GM19239 (cell line): ENCODE results near the gene CPT2.
A peak's percentile ranks its signal among the peaks of the same experiment; 100 is the strongest.

Experiments used
- DNase-seq: peaks from one replicate; pipeline ENCODE4 v3.0.0; 2011; ENCODE audit warnings: low spot score; ENCODE audit not compliant: insufficient read length
- FAIRE-seq: peaks from 2 replicates; lab custom pipeline; 2011; peaks lifted over from hg19 to GRCh38; lab: Jason Lieb, UNC

CPT2 gene

DNA sequence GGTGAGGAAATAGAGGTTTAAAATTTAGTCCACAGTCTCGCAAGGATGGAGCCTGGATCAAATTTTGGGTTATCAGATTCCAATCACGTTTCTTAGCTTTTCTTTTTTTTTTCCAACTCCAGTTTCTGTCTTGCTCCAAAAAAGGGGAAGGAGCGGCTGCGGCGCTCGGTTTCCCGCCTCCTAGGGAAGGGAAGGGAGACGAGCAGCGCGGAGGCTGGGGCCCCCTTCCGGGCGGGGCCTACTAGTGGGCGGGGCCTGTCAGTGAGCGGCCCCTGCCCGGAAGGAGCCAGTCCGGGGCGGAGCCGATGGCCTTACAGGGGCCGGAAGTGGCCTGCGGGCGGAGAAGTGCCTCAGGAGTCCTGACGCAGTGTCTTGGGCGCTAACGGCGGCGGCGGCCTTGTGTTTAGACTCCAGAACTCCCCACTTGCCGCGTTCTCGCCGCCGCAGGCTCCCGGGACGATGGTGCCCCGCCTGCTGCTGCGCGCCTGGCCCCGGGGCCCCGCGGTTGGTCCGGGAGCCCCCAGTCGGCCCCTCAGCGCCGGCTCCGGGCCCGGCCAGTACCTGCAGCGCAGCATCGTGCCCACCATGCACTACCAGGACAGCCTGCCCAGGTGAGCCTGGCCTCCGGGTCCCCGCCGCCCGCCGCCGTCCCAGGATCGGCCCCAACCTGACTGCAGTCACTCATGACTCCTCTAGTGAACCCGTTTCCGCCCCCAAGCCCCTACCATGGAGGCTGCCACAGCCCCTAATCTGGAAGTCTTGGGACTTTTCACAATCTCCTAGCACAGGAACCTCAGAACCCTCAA lies at the start of gene CPT2:
Gene CPT2, plus strand, starts transcription at position 340 of the 806 bp plus-strand sequence. Its CDS starts 120 bp downstream, at position 460.
- FAIRE-seq (peak; percentile 76), DNase-seq (peak; percentile 97)

GRCh38 chr1:53147174-53147573 lies 49.5 kb upstream of the CPT2 start:
- DNase-seq = no peak
- FAIRE-seq = no peak

DNA sequence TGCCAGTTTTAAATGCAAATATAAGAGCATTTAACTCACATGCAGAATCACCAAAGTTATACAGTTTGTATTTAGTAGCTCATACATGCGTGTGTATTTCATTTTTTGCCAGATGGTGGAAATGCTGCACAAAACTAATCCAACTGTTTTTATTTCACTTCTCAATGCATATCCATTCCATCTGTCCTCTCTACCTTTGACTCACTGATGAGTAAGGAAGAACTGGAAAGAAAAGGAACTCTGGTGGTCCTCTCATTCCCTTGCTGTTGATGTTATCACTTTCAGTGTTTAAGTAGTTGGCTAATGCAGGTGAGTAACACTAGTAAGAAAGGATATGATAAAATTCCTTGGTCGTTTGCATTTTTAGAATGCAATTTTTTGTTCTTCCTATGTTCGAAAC lies 48.5 kb upstream of the CPT2 start:
- DNase-seq (no peak), FAIRE-seq (no peak)

- FAIRE-seq (no peak), DNase-seq (no peak)
These were observed 42.9 kb upstream of the CPT2 start for GRCh38 chr1:53153752-53154151.

GRCh38 chr1:53154859-53155438 lies 41.7 kb upstream of the CPT2 start:
- FAIRE-seq (no peak), DNase-seq (no peak)

DNA sequence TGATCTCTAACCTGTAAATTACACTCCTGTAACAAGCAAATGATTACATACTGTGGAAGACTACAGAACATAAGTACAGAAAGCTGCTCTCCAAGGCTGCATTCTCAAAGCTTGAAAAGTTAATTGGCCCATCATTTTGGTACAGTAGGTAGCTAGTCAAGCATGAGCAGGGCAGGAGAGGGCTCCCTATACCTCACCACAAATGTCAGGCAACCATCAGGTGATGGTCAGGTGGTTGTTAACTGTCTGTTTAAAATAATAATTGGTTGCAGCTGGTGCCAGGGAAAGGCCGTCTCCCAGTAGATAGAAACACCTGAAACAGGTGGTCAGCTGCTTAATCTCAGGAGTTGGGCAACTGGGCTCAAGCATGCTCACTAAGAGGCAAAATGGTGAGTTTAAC lies 41.1 kb upstream of the CPT2 start:
- no peak for DNase-seq
- FAIRE-seq = no peak

- no peak for FAIRE-seq
- no peak for DNase-seq
These were observed 40.7 kb upstream of the CPT2 start for GRCh38 chr1:53155945-53156344.

GRCh38 chr1:53156783-53157182 lies 39.8 kb upstream of the CPT2 start:
- no peak for DNase-seq
- no peak for FAIRE-seq

- no peak for FAIRE-seq
- no peak for DNase-seq
These were observed 37.7 kb upstream of the CPT2 start for GRCh38 chr1:53158900-53159299.

- FAIRE-seq (no peak), DNase-seq (no peak)
These were observed 35.7 kb upstream of the CPT2 start for GRCh38 chr1:53160924-53161378.

DNA sequence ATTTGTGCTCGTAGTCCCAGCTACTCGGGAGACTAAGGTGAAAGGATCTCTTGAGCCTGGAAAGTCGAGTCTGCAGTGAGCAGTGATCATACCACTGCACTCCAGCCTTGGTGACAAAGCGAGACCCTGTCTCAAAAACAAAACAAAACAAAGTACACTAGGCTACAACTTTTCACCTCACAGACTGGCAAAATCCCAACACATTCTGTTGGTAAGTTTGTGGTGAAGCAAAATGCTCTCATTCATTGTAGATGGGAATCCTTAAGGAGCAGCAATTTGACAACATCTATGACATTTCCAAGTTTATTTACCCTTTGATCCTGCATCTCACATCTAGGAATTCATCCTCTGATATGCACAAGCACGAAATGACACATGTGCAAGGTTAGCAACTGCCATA lies 34.0 kb upstream of the CPT2 start:
- DNase-seq (no peak), FAIRE-seq (no peak)

DNA sequence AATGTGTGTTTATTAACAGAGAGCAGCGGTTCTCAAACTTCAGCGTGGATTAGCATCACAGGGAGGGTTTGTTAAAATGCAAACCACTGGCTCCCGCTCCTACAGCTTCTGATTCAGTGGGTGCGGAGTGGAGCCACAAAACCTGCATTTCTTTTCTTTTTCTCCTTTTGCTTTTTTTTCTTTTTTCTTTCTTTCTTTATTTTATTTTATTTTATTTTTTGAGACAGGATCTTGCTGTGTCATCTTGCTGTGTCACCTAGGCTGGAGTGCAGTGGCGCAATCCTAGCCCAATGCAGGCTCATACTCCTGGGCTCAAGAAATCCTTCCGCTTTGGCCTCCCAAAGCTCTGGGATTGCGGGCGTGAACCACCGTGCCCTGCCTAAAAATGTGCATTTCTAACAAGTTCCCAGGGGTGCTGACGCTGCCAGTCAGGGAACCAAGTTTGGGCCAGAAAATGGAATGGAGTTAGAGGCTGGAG lies 33.3 kb upstream of the CPT2 start:
- FAIRE-seq (no peak), DNase-seq (no peak)

DNA sequence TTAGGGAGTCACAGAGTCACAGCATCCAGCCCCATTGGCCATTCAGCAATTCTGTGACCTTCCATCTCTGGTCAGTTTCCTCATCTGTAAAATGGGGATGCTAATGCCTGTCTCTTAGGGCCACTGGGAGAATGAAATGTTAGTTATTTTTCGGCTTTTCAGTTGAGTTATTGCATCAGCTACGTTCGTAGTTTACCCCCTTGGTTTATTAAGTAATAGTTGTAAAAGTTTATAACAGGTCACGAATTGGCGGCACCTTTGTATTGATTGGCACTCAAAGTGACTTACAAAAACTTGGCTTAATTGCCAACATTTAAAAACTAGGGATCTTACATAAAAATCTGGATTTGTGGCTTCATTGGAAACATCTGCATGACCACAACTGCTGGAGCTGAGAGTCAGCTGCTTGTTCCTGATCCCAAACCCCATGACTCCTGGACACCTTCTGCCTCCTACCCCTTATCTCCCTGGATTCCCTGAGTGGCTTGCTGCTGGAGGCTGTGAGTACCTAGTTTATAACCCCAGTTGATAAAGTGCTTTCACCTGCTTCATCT lies 31.1 kb upstream of the CPT2 start:
- FAIRE-seq (no peak), DNase-seq (no peak)

- DNase-seq (no peak), FAIRE-seq (no peak)
These were observed 30.3 kb upstream of the CPT2 start for GRCh38 chr1:53166366-53166765.

GRCh38 chr1:53166912-53167311 lies 29.7 kb upstream of the CPT2 start:
- no peak for DNase-seq
- FAIRE-seq = no peak

DNA sequence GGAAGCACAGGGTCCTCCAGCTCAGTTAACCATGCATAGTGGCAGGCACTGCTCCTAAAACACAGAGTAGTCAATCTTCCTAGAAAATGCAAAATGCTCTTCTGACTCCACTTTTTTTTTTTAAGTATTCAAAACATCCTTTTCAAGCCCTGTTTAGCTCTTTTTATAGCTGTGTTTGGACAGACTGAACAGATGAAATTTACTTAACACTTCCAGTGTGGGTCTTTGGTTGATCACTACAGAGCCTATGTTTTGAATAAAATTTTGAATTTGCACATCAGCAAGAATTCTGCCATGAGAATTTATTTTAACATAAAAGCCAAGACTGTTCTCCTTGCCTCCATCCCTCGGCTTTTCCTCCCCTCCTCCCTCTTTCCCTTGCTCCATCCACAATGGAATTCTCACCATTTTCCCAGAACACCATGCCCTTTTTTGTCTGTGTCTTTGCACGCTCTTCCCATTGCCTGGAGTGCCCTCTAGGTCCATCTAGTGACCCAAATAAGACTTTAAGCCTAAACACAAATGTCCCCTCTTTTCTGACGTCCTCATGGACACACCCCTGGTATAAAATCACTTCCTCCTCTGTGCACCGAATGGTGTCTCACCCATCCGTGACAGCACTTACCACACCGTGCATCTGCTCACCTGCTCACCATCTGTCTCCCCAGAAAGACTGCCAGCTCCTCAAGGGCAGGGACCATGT lies 24.0 kb upstream of the CPT2 start:
- no peak for FAIRE-seq
- DNase-seq = peak; percentile 34

GRCh38 chr1:53174971-53175913 lies 21.4 kb upstream of the CPT2 start:
- FAIRE-seq = no peak
- no peak for DNase-seq

GRCh38 chr1:53176452-53177208 lies 20.0 kb upstream of the CPT2 start:
- FAIRE-seq (no peak), DNase-seq (no peak)

- DNase-seq (no peak), FAIRE-seq (no peak)
These were observed 16.4 kb upstream of the CPT2 start for GRCh38 chr1:53180226-53180625.
